ENCODE data around the gene CADM3. TPM values are rescaled to one million over a fixed set of nuclear protein-coding genes. Genes with fewer than 3 reads are reported as not detected.

Gene CADM3
- total RNA-seq (0.36 and 0.37 TPM in 2 replicates), polyA plus RNA-seq (0.69 and 0.77 TPM in 2 replicates)

- H3K36me3 ChIP-seq (replicated peaks; ENCODE audit: insufficient read depth, low read depth): no peaks in the 10 kb centered on the region
- no peak within 1 kb of the TSS for H3K4me3 ChIP-seq
- no peak within 1 kb of the TSS for H3K27ac ChIP-seq
- no peaks in the 10 kb centered on the region for H3K4me1 ChIP-seq (ENCODE audit: insufficient read depth)
- no peak within 1 kb of the TSS for H2AFZ ChIP-seq
- TF ChIP-seq EZH2phosphoT487 (IDR thresholded peaks at IDR 0.05; ENCODE audit: low read depth, severe bottlenecking, unreplicated experiment) (no peak), EZH2 (IDR thresholded peaks at IDR 0.05; ENCODE audit: borderline replicate concordance) (no peak)
- TF ChIP-seq, protein P1, sequence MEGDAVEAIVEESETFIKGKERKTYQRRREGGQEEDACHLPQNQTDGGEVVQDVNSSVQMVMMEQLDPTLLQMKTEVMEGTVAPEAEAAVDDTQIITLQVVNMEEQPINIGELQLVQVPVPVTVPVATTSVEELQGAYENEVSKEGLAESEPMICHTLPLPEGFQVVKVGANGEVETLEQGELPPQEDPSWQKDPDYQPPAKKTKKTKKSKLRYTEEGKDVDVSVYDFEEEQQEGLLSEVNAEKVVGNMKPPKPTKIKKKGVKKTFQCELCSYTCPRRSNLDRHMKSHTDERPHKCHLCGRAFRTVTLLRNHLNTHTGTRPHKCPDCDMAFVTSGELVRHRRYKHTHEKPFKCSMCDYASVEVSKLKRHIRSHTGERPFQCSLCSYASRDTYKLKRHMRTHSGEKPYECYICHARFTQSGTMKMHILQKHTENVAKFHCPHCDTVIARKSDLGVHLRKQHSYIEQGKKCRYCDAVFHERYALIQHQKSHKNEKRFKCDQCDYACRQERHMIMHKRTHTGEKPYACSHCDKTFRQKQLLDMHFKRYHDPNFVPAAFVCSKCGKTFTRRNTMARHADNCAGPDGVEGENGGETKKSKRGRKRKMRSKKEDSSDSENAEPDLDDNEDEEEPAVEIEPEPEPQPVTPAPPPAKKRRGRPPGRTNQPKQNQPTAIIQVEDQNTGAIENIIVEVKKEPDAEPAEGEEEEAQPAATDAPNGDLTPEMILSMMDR (IDR thresholded peaks at IDR 0.05; ENCODE audit: poor library complexity): no peak
- WGBS (ENCODE audit: low lambda C conversion rate, missing lambda C conversion rate): 3% methylated on average over 6 of the region's 29 CpGs
- H4K20me1 ChIP-seq (ENCODE audit: insufficient read depth, poor library complexity, severe bottlenecking): no peaks in the 10 kb centered on the region
- peak; percentile 12 for DNase-seq (ENCODE audit: low spot score)
- peaks cover 79% of the 10 kb centered on the region for H3K27me3 ChIP-seq
- H3K9me2 ChIP-seq (replicated peaks; ENCODE audit: insufficient read depth): no peaks in the 10 kb centered on the region
- H3K4me2 ChIP-seq: peak within 1 kb of the TSS; percentile 84
- no peaks in the 10 kb centered on the region for H3K9me3 ChIP-seq (ENCODE audit: low read depth)
- H3K79me2 ChIP-seq: no peaks in the 10 kb centered on the region
Measured at GRCh38 chr1:159171254-159171687, at the start of gene CADM3. CADM3 (plus strand) TSS chr1:159171615; CDS start chr1:159171766, 151 bp downstream.

- Histone ChIP-seq H3K9me3 (ENCODE audit: low read depth) (no peaks in the 10 kb centered on the region), H3K4me2 (no peak overlapping the region), H3K27ac (no peak overlapping the region), H3K4me3 (no peak overlapping the region), H3K79me2 (no peaks in the 10 kb centered on the region), H4K20me1 (ENCODE audit: insufficient read depth, poor library complexity, severe bottlenecking) (no peaks in the 10 kb centered on the region), H3K27me3 (no peaks in the 10 kb centered on the region), H2AFZ (no peak overlapping the region), H3K9me2 (replicated peaks; ENCODE audit: insufficient read depth) (no peaks in the 10 kb centered on the region), H3K36me3 (replicated peaks; ENCODE audit: insufficient read depth, low read depth) (no peaks in the 10 kb centered on the region), H3K4me1 (ENCODE audit: insufficient read depth) (no peaks in the 10 kb centered on the region)
- no peak for TF ChIP-seq EZH2 (IDR thresholded peaks at IDR 0.05; ENCODE audit: borderline replicate concordance)
- TF ChIP-seq, protein P1 (IDR thresholded peaks at IDR 0.05; ENCODE audit: poor library complexity): no peak
- no peak for DNase-seq (ENCODE audit: low spot score)
- WGBS (ENCODE audit: low lambda C conversion rate, missing lambda C conversion rate): 73% methylated on average over 2 of the region's 2 CpGs
Measured at GRCh38 chr1:159122005-159122621, 49.3 kb upstream of the CADM3 start.

DNA sequence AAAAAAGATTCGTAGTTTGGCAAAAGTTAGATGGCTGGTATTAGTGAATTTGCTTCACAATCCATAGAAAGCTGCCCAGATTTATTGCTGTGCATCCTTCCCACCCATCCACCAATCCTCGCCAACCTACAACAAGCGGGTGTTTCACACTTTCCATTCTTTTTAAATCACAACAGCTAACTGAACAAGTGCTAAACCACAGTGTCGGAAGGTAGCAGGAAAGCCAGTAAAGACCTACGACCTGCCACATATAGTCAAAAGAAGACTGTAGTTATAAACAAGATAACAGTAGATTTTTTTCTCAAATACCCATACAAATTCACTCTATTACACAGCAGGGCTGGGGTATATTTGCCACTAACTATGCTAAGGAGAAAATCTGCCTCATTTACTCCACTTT, 47.8 kb upstream of the CADM3 start:
- H3K27ac ChIP-seq: no peak overlapping the region
- H3K27me3 ChIP-seq: no peaks in the 10 kb centered on the region
- no peaks in the 10 kb centered on the region for H4K20me1 ChIP-seq (ENCODE audit: insufficient read depth, poor library complexity, severe bottlenecking)
- no peaks in the 10 kb centered on the region for H3K9me2 ChIP-seq (replicated peaks; ENCODE audit: insufficient read depth)
- H3K79me2 ChIP-seq: no peaks in the 10 kb centered on the region
- H3K36me3 ChIP-seq (replicated peaks; ENCODE audit: insufficient read depth, low read depth): no peaks in the 10 kb centered on the region
- DNase-seq (ENCODE audit: low spot score): no peak
- H3K4me3 ChIP-seq: no peak overlapping the region
- no peaks in the 10 kb centered on the region for H3K9me3 ChIP-seq (ENCODE audit: low read depth)
- TF ChIP-seq, protein P1 (IDR thresholded peaks at IDR 0.05; ENCODE audit: poor library complexity): no peak
- TF ChIP-seq EZH2 (IDR thresholded peaks at IDR 0.05; ENCODE audit: borderline replicate concordance) (no peak), EZH2phosphoT487 (IDR thresholded peaks at IDR 0.05; ENCODE audit: low read depth, severe bottlenecking, unreplicated experiment) (no peak)
- no peak overlapping the region for H3K4me2 ChIP-seq
- no peak overlapping the region for H2AFZ ChIP-seq
- no peaks in the 10 kb centered on the region for H3K4me1 ChIP-seq (ENCODE audit: insufficient read depth)
- 93% methylated on average over 5 of the region's 5 CpGs for WGBS (ENCODE audit: low lambda C conversion rate, missing lambda C conversion rate)
